ENCODE data around the gene ADAMTSL1. TPM values are rescaled to one million over a fixed set of nuclear protein-coding genes. Genes with fewer than 3 reads are reported as not detected.

The ADAMTSL1 gene
- total and polyA plus RNA-seq, 2 donors (not counting 3 experiments of a cell fraction or from before 2014, with no cell fraction given), result 15.0 to 18.4 TPM

DNA sequence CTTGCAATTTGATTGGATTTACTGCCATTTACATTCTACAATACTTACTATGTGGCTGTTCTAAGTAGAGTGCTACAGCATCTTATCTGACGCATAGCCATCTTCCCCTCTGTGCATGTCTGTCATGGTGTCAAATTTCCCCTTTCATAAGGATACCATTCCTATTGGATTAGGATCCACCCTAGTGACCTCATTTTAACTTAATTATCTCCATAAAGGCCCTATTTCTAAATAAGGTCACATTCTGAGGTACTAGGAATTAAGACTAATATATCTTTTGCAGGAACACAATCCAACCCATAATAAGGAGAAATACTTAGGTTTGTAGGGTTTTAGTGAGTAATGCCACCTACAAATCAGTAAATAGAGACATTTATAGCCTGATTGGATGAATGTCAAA lies 268.0 kb downstream of the ADAMTSL1 start:
- FAIRE-seq (no peak), DNase-seq (ENCODE audit: low read depth, low spot score) (no peak)
- dilution Hi-C loops (cut with MboI; ENCODE audit: extremely low pct_ligation_motif_present, low sequenced_read_pairs), result no loop called here
- Histone ChIP-seq H3K9me3 (replicated peaks; ENCODE audit: control insufficient read depth, insufficient read depth, low read length) (no peaks in the 10 kb centered on the region), H3K9me1 (replicated peaks; ENCODE audit: control insufficient read depth, extremely low read depth, insufficient read depth, low read length) (no peaks in the 10 kb centered on the region), H3K4me1 (ENCODE audit: control insufficient read depth, extremely low read depth, insufficient read depth, low read length) (no peaks in the 10 kb centered on the region), H3K9ac (replicated peaks; ENCODE audit: extremely low read depth, insufficient read depth, low read length) (no peak overlapping the region), H4K20me1 (replicated peaks; ENCODE audit: control insufficient read depth, extremely low read depth, insufficient read depth, low read length) (no peaks in the 10 kb centered on the region), H2AFZ (ENCODE audit: low read depth, low read length) (no peak overlapping the region), H3K36me3 (ENCODE audit: control insufficient read depth in 2 of 2, extremely low read depth in 1 of 2, insufficient read depth in 2 of 2, low read length in 2 of 2) (no peaks in the 10 kb centered on the region), H3K79me2 (ENCODE audit: control insufficient read depth, insufficient read depth, low read length) (no peaks in the 10 kb centered on the region), H3K27me3 (ENCODE audit: control insufficient read depth in 2 of 2, insufficient read depth in 2 of 2, low read length in 2 of 2) (no peaks in the 10 kb centered on the region), H3K27ac (ENCODE audit: insufficient read depth, low read depth, low read length) (no peak overlapping the region), H3K4me2 (ENCODE audit: insufficient read depth, low read length) (no peak overlapping the region), H3K4me3 (replicated peaks in 1 of 3; ENCODE audit: insufficient read depth in 1 of 3, low read depth in 1 of 3, low read length in 3 of 3) (no peak overlapping the region)
- POLR2A ChIA-PET, result no interaction called here
- TF ChIP-seq POLR2AphosphoS5 (IDR thresholded peaks at IDR 0.05; ENCODE audit: insufficient read depth, low read depth, low read length) (no peak), POLR2A (IDR thresholded peaks at IDR 0.05; ENCODE audit: low read depth, low read length) (no peak), JUN (IDR thresholded peaks at IDR 0.05; ENCODE audit: borderline replicate concordance, insufficient read depth, insufficient read length, low read depth) (no peak)
- CTCF ChIA-PET, result no interaction called here
- BruUV-seq (replicated peaks), result no TSS peak
- intact Hi-C loops (cut with micrococcal nuclease), result no loop called here

DNA sequence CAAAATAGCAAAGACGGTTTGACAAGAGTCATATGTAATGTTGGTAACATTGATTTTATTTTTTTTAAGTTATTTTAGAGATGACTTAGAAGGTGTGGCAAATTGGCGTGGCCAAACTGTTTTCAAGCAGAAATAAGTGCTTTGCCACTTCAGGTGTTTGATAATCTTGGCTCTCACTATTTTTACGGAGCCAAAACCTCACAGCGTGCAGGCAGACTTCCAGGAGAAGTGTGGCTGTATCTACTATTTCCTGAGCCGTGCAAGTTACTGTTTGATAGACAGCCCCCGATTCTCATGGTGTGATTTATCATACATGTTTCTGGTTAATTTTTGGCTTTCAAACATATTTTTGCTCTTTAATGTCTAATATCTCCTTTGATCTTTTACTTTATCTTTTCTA lies 269.5 kb downstream of the ADAMTSL1 start:
- no peaks in the 10 kb centered on the region for H3K4me1 ChIP-seq (ENCODE audit: control insufficient read depth, extremely low read depth, insufficient read depth, low read length)
- intact Hi-C loops (cut with micrococcal nuclease), result no loop called here
- no peak overlapping the region for H3K27ac ChIP-seq (ENCODE audit: insufficient read depth, low read depth, low read length)
- no peak for TF ChIP-seq MYC (IDR thresholded peaks at IDR 0.05; ENCODE audit: low read depth, low read length)
- no peak for TF ChIP-seq POLR2AphosphoS5 (IDR thresholded peaks at IDR 0.05; ENCODE audit: insufficient read depth, low read depth, low read length)
- no peak for TF ChIP-seq EZH2 (IDR thresholded peaks at IDR 0.05; ENCODE audit: borderline replicate concordance, low read depth, low read length, severe bottlenecking)
- no peak for TF ChIP-seq FOS (IDR thresholded peaks at IDR 0.05; ENCODE audit: borderline replicate concordance, insufficient read depth, low read length)
- no peak for TF ChIP-seq POLR2A (IDR thresholded peaks at IDR 0.05; ENCODE audit: low read depth, low read length)
- H3K27me3 ChIP-seq (ENCODE audit: control insufficient read depth in 2 of 2, insufficient read depth in 2 of 2, low read length in 2 of 2), result no peaks in the 10 kb centered on the region
- H2AFZ ChIP-seq (ENCODE audit: low read depth, low read length), result no peak overlapping the region
- H3K9me1 ChIP-seq (replicated peaks; ENCODE audit: control insufficient read depth, extremely low read depth, insufficient read depth, low read length), result no peaks in the 10 kb centered on the region
- H3K9me3 ChIP-seq (replicated peaks; ENCODE audit: control insufficient read depth, insufficient read depth, low read length), result no peaks in the 10 kb centered on the region
- DNase-seq (ENCODE audit: low read depth, low spot score) (no peak), FAIRE-seq (no peak)
- POLR2A ChIA-PET, result no interaction called here
- no peak overlapping the region for H3K4me2 ChIP-seq (ENCODE audit: insufficient read depth, low read length)
- no peak overlapping the region for H3K4me3 ChIP-seq (replicated peaks in 1 of 3; ENCODE audit: insufficient read depth in 1 of 3, low read depth in 1 of 3, low read length in 3 of 3)
- no peak overlapping the region for H3K9ac ChIP-seq (replicated peaks; ENCODE audit: extremely low read depth, insufficient read depth, low read length)
- dilution Hi-C loops (cut with MboI; ENCODE audit: extremely low pct_ligation_motif_present, low sequenced_read_pairs), result no loop called here
- no peaks in the 10 kb centered on the region for H3K79me2 ChIP-seq (ENCODE audit: control insufficient read depth, insufficient read depth, low read length)
- BruUV-seq (replicated peaks), result no TSS peak
- CTCF ChIA-PET, result interaction anchor here (1.0 to 1.3 kb wide), 2 partner anchors 10 to 17 kb away, joined by 3 to 6 read pairs; no protein-coding TSS in a partner anchor
- H3K36me3 ChIP-seq (ENCODE audit: control insufficient read depth in 2 of 2, extremely low read depth in 1 of 2, insufficient read depth in 2 of 2, low read length in 2 of 2), result no peaks in the 10 kb centered on the region
- no peaks in the 10 kb centered on the region for H4K20me1 ChIP-seq (replicated peaks; ENCODE audit: control insufficient read depth, extremely low read depth, insufficient read depth, low read length)
